ENCODE data around the gene GRID2. TPM values are rescaled to one million over a fixed set of nuclear protein-coding genes. Genes with fewer than 3 reads are reported as not detected.
"Not testable (repeated sequence)": the region's sequence is repeated elsewhere in the genome, so short reads cannot be mapped to it uniquely, and the experiment has no call there.

Gene GRID2
- total RNA-seq, 1 donor: 0.63 TPM

DNA sequence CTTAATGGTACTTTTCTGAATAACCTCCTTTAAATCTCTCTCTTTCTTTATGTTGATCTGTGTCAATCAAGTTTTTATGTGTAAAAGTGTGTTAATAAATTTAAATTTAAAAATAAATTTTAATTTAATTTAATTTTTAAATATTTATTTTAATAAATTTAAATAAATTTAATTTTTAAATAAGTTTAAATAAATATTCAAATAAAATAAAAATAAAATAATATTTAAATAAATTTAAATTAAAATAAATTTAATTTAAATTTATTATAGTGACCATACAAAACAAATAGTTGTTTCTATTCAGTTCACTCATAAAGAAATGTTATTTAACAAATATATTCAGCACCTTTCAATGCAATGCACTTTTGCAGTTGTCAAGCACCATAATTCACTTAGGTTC lies 146.9 kb downstream of the GRID2 start:
- no peak for DNase-seq (ENCODE audit: low read depth)
- no peak overlapping the region for H3K4me3 ChIP-seq (ENCODE audit: low read depth, low read length)
- TF ChIP-seq CTCF (IDR thresholded peaks at IDR 0.05; ENCODE audit: insufficient read depth, low read length): no peak

GRCh38 chr4:92451782-92452181 lies 148.0 kb downstream of the GRID2 start:
- no peak overlapping the region for H3K4me3 ChIP-seq (ENCODE audit: low read depth, low read length)
- TF ChIP-seq CTCF (IDR thresholded peaks at IDR 0.05; ENCODE audit: insufficient read depth, low read length): no peak
- DNase-seq (ENCODE audit: low read depth): no peak

DNA sequence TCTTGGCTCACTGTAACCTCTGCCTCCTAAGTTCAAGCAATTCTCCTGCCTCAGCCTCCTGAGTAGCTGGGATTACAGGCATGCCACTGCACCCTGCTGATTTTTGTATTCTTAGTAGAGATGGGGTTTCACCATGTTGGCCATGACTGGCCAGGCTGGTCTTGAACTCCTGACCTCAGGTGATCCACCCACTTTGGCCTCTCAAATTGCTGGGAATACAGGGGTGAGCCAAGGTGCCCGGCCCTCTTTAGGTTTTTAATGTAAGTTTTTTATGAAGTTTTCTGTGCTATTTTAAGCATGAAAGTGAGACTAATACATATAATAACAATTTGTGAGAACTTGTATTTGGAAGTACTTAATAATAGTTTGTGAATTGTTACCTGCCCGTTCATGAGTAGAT lies 148.6 kb downstream of the GRID2 start:
- not testable (repeated sequence) for DNase-seq (ENCODE audit: low read depth); H3K4me3 ChIP-seq (ENCODE audit: low read depth, low read length)

DNA sequence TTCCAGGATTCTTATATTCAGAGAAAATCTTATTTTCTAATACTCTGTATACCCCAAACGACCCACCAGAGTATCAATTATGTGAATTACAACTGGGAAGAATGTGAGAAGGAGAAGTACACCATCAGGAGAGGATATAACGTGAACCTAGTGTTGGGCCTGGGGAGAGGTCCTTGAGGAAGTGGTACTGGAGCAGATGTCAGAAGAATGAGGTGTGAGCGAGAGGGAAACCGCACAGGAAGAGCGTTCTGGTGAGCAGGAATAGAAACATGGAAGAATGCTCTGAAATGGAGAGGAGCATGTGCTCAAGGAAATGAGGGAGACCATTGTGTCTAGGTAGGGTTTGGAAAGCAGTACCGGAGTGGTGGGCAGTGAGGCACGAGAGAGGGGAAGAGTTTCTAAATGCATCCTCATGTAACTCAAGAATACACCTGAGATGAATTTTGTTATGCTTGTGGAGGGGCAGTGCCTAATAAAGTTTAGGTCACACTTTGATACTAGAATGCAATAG lies 151.6 kb downstream of the GRID2 start:
- no peak for TF ChIP-seq CTCF (IDR thresholded peaks at IDR 0.05; ENCODE audit: insufficient read depth, low read length)
- DNase-seq (ENCODE audit: low read depth): no peak
- H3K4me3 ChIP-seq (ENCODE audit: low read depth, low read length): no peak overlapping the region

DNA sequence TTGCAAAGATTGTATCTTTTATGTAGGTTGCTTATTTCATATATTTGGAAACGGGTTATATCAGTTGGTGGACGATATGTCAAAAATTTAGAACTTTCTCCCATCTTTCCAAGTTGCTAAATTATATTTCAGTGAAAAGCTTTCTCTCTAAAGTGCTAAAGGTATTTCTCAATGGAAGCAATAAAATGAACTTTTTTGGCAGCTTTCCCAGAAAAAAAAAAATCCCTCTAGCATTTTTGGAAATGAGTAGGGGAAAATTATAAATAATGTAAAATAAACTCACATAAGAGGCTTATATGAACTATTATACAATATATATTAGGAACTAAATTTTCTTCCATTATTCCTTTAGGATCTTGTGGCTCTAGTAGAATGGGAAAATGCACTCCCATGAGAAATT lies 152.2 kb downstream of the GRID2 start:
- DNase-seq (ENCODE audit: low read depth): no peak
- no peak overlapping the region for H3K4me3 ChIP-seq (ENCODE audit: low read depth, low read length)
- no peak for TF ChIP-seq CTCF (IDR thresholded peaks at IDR 0.05; ENCODE audit: insufficient read depth, low read length)

DNA sequence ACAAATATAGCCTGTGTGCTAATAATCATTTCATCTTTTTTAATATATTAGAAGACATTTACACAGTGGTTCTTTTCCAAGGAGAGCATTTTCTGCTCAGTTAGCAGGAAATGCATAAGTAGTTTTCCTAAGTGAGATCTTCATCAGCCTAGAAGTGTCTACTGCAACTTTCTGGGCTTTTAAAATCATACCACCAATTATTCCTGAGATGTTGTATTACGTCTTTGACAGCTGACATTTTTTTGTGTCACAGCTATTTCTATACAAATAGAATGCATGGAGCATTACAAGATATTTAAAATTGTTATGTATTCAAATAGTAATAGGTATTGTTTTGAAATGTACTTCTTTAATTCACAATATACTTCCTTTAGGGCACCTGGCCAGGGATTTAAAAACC lies 158.0 kb downstream of the GRID2 start:
- no peak overlapping the region for H3K4me3 ChIP-seq (ENCODE audit: low read depth, low read length)
- DNase-seq (ENCODE audit: low read depth): no peak
- TF ChIP-seq CTCF (IDR thresholded peaks at IDR 0.05; ENCODE audit: insufficient read depth, low read length): no peak

- no peak for DNase-seq (ENCODE audit: low read depth)
- no peak for TF ChIP-seq CTCF (IDR thresholded peaks at IDR 0.05; ENCODE audit: insufficient read depth, low read length)
These were observed 173.5 kb downstream of the GRID2 start for GRCh38 chr4:92477298-92477697.

More at GRCh38 chr4:92477298-92477697, 173.5 kb downstream of the GRID2 start:
- no peak overlapping the region for H3K4me3 ChIP-seq (ENCODE audit: low read depth, low read length)

Data from fibroblast of the aortic adventitia (primary cell).